IPS-20b (cell line): ENCODE data around the gene CIC.
A peak's percentile ranks its signal among the peaks of the same experiment; 100 is the strongest.
"Not testable (repeated sequence)": the region's sequence is repeated elsewhere in the genome, so short reads cannot be mapped to it uniquely, and the experiment has no call there.

Experiments used
- H3K27ac ChIP-seq: one replicate; pipeline ENCODE4 v1.5.1; 2013; ENCODE audit warnings: low read length
- H3K27me3 ChIP-seq: 2 replicates; pipeline ENCODE4 v1.6.1; 2013; ENCODE audit warnings: mild to moderate bottlenecking, low read length, inconsistent platforms; ENCODE audit not compliant: insufficient read depth
- H3K36me3 ChIP-seq: 2 replicates; pipeline ENCODE4 v1.6.1; 2013; ENCODE audit warnings: low read depth, mild to moderate bottlenecking, inconsistent platforms, low read length, moderate library complexity; ENCODE audit not compliant: insufficient read depth
- H3K4me1 ChIP-seq: 2 replicates; pipeline ENCODE4 v1.6.1; 2013; ENCODE audit warnings: mild to moderate bottlenecking, control low read depth, inconsistent platforms, low read length, moderate library complexity; ENCODE audit not compliant: insufficient read depth
- H3K4me3 ChIP-seq: 2 replicates; pipeline ENCODE4 v1.5.1; 2013; ENCODE audit warnings: mild to moderate bottlenecking, low read length, inconsistent platforms
- H3K9ac ChIP-seq: 2 replicates; pipeline ENCODE4 v1.6.1; 2013; ENCODE audit warnings: low read depth, mild to moderate bottlenecking, inconsistent platforms, low read length, moderate library complexity
- H3K9me3 ChIP-seq: 2 replicates; pipeline ENCODE4 v1.6.1; 2013; ENCODE audit warnings: mild to moderate bottlenecking, low read depth, low read length, inconsistent platforms; ENCODE audit not compliant: insufficient read depth

The CIC gene

GRCh38 chr19:42251572-42252358 is 17.3 kb upstream of the CIC start:
- peaks cover 18% of the 10 kb centered on the region; the same call in 1 of the 2 replicates for H3K36me3 ChIP-seq
- peaks cover 6% of the 10 kb centered on the region; the same call in 1 of the 2 replicates for H3K4me1 ChIP-seq
- H3K9me3 ChIP-seq = no peaks in the 10 kb centered on the region
- H3K9ac ChIP-seq = peak overlapping the region; percentile 53; the same call in 1 of the 2 replicates
- peak overlapping the region; percentile 35; the same call in 1 of the 2 replicates for H3K4me3 ChIP-seq
- peak overlapping the region; percentile 38 for H3K27ac ChIP-seq
- H3K27me3 ChIP-seq = peaks cover 6% of the 10 kb centered on the region; the same call in 1 of the 2 replicates

- peaks cover 18% of the 10 kb centered on the region; the same call in 1 of the 2 replicates for H3K36me3 ChIP-seq
- H3K9me3 ChIP-seq = no peaks in the 10 kb centered on the region
- H3K4me1 ChIP-seq = peaks cover 6% of the 10 kb centered on the region; the same call in 1 of the 2 replicates
- H3K27me3 ChIP-seq = peaks cover 14% of the 10 kb centered on the region; the same call in 1 of the 2 replicates
- peak overlapping the region; percentile 75 for H3K27ac ChIP-seq
- peak overlapping the region; percentile 88 for H3K4me3 ChIP-seq
- H3K9ac ChIP-seq = peak overlapping the region; percentile 81; the same call in 1 of the 2 replicates
Measured at GRCh38 chr19:42252365-42253244, 16.4 kb upstream of the CIC start.

GRCh38 chr19:42253245-42254088 is 15.6 kb upstream of the CIC start:
- no peaks in the 10 kb centered on the region for H3K9me3 ChIP-seq
- peaks cover 17% of the 10 kb centered on the region; the same call in 1 of the 2 replicates for H3K36me3 ChIP-seq
- peaks cover 6% of the 10 kb centered on the region; the same call in 1 of the 2 replicates for H3K4me1 ChIP-seq
- peak overlapping the region; percentile 94; the same call in 1 of the 2 replicates for H3K9ac ChIP-seq
- H3K27me3 ChIP-seq = peaks cover 14% of the 10 kb centered on the region; the same call in 1 of the 2 replicates
- H3K27ac ChIP-seq = peak overlapping the region; percentile 75
- peak overlapping the region; percentile 88 for H3K4me3 ChIP-seq

- Histone ChIP-seq H3K4me1 (peaks cover 6% of the 10 kb centered on the region; the same call in 1 of the 2 replicates), H3K27ac (peak overlapping the region; percentile 95), H3K27me3 (peaks cover 14% of the 10 kb centered on the region; the same call in 1 of the 2 replicates), H3K9me3 (no peaks in the 10 kb centered on the region), H3K36me3 (peaks cover 12% of the 10 kb centered on the region; the same call in 1 of the 2 replicates), H3K9ac (peak overlapping the region; percentile 94), H3K4me3 (peak overlapping the region; percentile 88)
Measured at GRCh38 chr19:42254089-42254849, 14.8 kb upstream of the CIC start.

GRCh38 chr19:42254850-42255765 is 13.9 kb upstream of the CIC start, which contains the start of gene ERF:
Gene ERF (minus strand): TSS chr19:42255128. CDS start chr19:42254999, 129 bp downstream.
- peak within 1 kb of the TSS; percentile 94 for H3K9ac ChIP-seq
- peaks cover 14% of the 10 kb centered on the region; the same call in 1 of the 2 replicates for H3K27me3 ChIP-seq
- H3K4me3 ChIP-seq = peak within 1 kb of the TSS; percentile 88
- H3K27ac ChIP-seq = peak within 1 kb of the TSS; percentile 95
- H3K36me3 ChIP-seq = peaks cover 4% of the 10 kb centered on the region; the same call in 1 of the 2 replicates
- no peaks in the 10 kb centered on the region for H3K9me3 ChIP-seq
- H3K4me1 ChIP-seq = peaks cover 6% of the 10 kb centered on the region; the same call in 1 of the 2 replicates

GRCh38 chr19:42255766-42256745 is 13.0 kb upstream of the CIC start:
- H3K27me3 ChIP-seq = peaks cover 14% of the 10 kb centered on the region; the same call in 1 of the 2 replicates
- no peaks in the 10 kb centered on the region for H3K36me3 ChIP-seq
- no peaks in the 10 kb centered on the region for H3K9me3 ChIP-seq
- H3K4me3 ChIP-seq = peak overlapping the region; percentile 73
- H3K9ac ChIP-seq = peak overlapping the region; percentile 65; the same call in 1 of the 2 replicates
- peaks cover 6% of the 10 kb centered on the region; the same call in 1 of the 2 replicates for H3K4me1 ChIP-seq
- no peak overlapping the region for H3K27ac ChIP-seq

- not testable (repeated sequence) for H3K9me3 ChIP-seq, H3K36me3 ChIP-seq, H3K4me1 ChIP-seq, H3K9ac ChIP-seq, H3K27ac ChIP-seq, H3K4me3 ChIP-seq
- peaks cover 14% of the 10 kb centered on the region for H3K27me3 ChIP-seq
Measured at GRCh38 chr19:42257842-42258241, 11.2 kb upstream of the CIC start.

GRCh38 chr19:42261763-42262162 is 7.3 kb upstream of the CIC start:
- Histone ChIP-seq H3K27ac (no peak overlapping the region), H3K27me3 (peaks cover 8% of the 10 kb centered on the region), H3K4me1 (no peaks in the 10 kb centered on the region)

GRCh38 chr19:42266105-42266504 is 2.9 kb upstream of the CIC start:
- H3K9me3 ChIP-seq, H3K4me1 ChIP-seq, H3K4me3 ChIP-seq, H3K9ac ChIP-seq, H3K27ac ChIP-seq, H3K36me3 ChIP-seq, H3K27me3 ChIP-seq: not testable (repeated sequence)

More at GRCh38 chr19:42261763-42262162, 7.3 kb upstream of the CIC start:
- Histone ChIP-seq H3K4me3 (no peak overlapping the region), H3K36me3 (no peaks in the 10 kb centered on the region), H3K9ac (no peak overlapping the region), H3K9me3 (no peaks in the 10 kb centered on the region)
